Measurements from ENCODE around the gene HK1.

Gene HK1

GRCh38 chr10:69398466-69398865, 120.2 kb downstream of the HK1 start:
- no peak for TF ChIP-seq CTCF (IDR thresholded peaks at IDR 0.05; ENCODE audit: insufficient read depth, low read depth, low read length, missing control alignments)
- DNase-seq (ENCODE audit: low read depth), result no peak

GRCh38 chr10:69400936-69401335, 122.6 kb downstream of the HK1 start:
- H3K4me3 ChIP-seq (ENCODE audit: low read depth, low read length), result no peak overlapping the region
- DNase-seq (ENCODE audit: low read depth), result no peak
- no peak for TF ChIP-seq CTCF (IDR thresholded peaks at IDR 0.05; ENCODE audit: insufficient read depth, low read depth, low read length, missing control alignments)

More at GRCh38 chr10:69398466-69398865, 120.2 kb downstream of the HK1 start:
- no peak overlapping the region for H3K4me3 ChIP-seq (ENCODE audit: low read depth, low read length)

GRCh38 chr10:69401416-69401815, 123.1 kb downstream of the HK1 start:
- no peak overlapping the region for H3K4me3 ChIP-seq (ENCODE audit: low read depth, low read length)
- DNase-seq (ENCODE audit: low read depth), result no peak
- no peak for TF ChIP-seq CTCF (IDR thresholded peaks at IDR 0.05; ENCODE audit: insufficient read depth, low read depth, low read length, missing control alignments)

GRCh38 chr10:69402386-69402785, 124.1 kb downstream of the HK1 start:
- no peak overlapping the region for H3K4me3 ChIP-seq (ENCODE audit: low read depth, low read length)
- TF ChIP-seq CTCF (IDR thresholded peaks at IDR 0.05; ENCODE audit: insufficient read depth, low read depth, low read length, missing control alignments), result no peak
- DNase-seq (ENCODE audit: low read depth), result no peak

- TF ChIP-seq CTCF (IDR thresholded peaks at IDR 0.05; ENCODE audit: insufficient read depth, low read depth, low read length, missing control alignments), result no peak
- H3K4me3 ChIP-seq (ENCODE audit: low read depth, low read length), result no peak overlapping the region
- DNase-seq (ENCODE audit: low read depth), result no peak
These were observed 124.8 kb downstream of the HK1 start for GRCh38 chr10:69403066-69403465.

GRCh38 chr10:69403519-69403918, 125.2 kb downstream of the HK1 start:
- H3K4me3 ChIP-seq (ENCODE audit: low read depth, low read length), result no peak overlapping the region
- TF ChIP-seq CTCF (IDR thresholded peaks at IDR 0.05; ENCODE audit: insufficient read depth, low read depth, low read length, missing control alignments), result no peak
- no peak for DNase-seq (ENCODE audit: low read depth)

GRCh38 chr10:69404786-69405185, 126.5 kb downstream of the HK1 start:
- no peak for DNase-seq (ENCODE audit: low read depth)
- H3K4me3 ChIP-seq (ENCODE audit: low read depth, low read length), result no peak overlapping the region

More at GRCh38 chr10:69404786-69405185, 126.5 kb downstream of the HK1 start:
- no peak for TF ChIP-seq CTCF (IDR thresholded peaks at IDR 0.05; ENCODE audit: insufficient read depth, low read depth, low read length, missing control alignments)

Measured in GM12865 (cell line).